GM21825 (cell line): ENCODE measurements around the gene SERINC1.

Source experiments
- ATAC-seq: cut with Tn5 transposase; IDR thresholded peaks from one replicate; pipeline ENCODE4 v1.9.1; 2021; ENCODE audit warnings: mild to moderate bottlenecking, moderate library complexity; ENCODE audit not compliant: unreplicated experiment

Gene SERINC1

GRCh38 chr6:122394016-122394415, 77.6 kb downstream of the SERINC1 start:
- no peak for ATAC-seq

DNA sequence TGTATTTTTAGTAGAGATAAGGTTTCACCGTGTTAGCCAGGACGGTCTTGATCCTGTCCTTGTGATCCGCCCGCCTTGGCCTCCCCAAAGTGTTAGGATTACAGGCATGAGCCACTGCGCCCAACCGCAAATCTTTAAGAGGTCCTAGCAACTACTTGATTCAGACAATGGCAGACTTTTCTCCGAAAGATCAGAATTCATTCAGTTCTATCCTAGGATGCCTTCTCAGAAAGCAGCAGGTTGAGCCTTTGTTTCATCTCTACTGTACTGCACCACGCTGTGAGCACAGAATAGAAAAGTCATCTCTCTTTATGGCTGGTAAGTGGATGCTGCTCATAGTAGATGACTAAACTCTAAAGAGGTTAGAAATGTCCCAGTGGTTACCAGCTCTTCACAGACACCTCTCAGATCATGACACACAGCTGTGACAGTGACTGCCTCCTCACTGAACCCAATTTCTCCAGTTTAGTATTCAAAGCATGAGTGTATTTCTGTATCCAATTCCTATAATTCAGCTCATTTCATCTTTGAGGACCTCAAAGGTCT, 78.2 kb downstream of the SERINC1 start:
- ATAC-seq: peak; percentile 50
